Measurements from ENCODE around the gene KLHL6.

Gene KLHL6

GRCh38 chr3:183446838-183447205 is 108.7 kb downstream of the KLHL6 start:
- Histone ChIP-seq H3K27ac (replicated peaks) (peak overlapping the region; percentile 64; the same call in 1 of the 2 replicates), H3K27me3 (ENCODE audit: insufficient read depth, poor library complexity, severe bottlenecking) (no peaks in the 10 kb centered on the region), H3K4me3 (replicated peaks; ENCODE audit: insufficient read depth, low read length) (peak overlapping the region; percentile 85)
- no peak for TF ChIP-seq GABPA (IDR thresholded peaks at IDR 0.05; ENCODE audit: low read depth)
- TF ChIP-seq CTCF (IDR thresholded peaks at IDR 0.05; ENCODE audit: insufficient read depth, low read length), result no peak
- TF ChIP-seq POLR2AphosphoS5 (IDR thresholded peaks at IDR 0.05; ENCODE audit: low read depth), result no peak
- no peak for TF ChIP-seq REST (IDR thresholded peaks at IDR 0.05; ENCODE audit: insufficient replicate concordance, low read depth)
- no peak for TF ChIP-seq SPI1 (IDR thresholded peaks at IDR 0.05; ENCODE audit: borderline replicate concordance, low read depth)
- no peak for DNase-seq (ENCODE audit: low read depth in 1 of 2, low spot score in 1 of 2)

- no peak overlapping the region for H3K27ac ChIP-seq (replicated peaks)
- no peak for DNase-seq (ENCODE audit: low read depth in 1 of 2, low spot score in 1 of 2)
- no peak for TF ChIP-seq SPI1 (IDR thresholded peaks at IDR 0.05; ENCODE audit: borderline replicate concordance, low read depth)
- TF ChIP-seq POLR2AphosphoS5 (IDR thresholded peaks at IDR 0.05; ENCODE audit: low read depth), result no peak
- no peak for TF ChIP-seq GABPA (IDR thresholded peaks at IDR 0.05; ENCODE audit: low read depth)
- no peak for TF ChIP-seq REST (IDR thresholded peaks at IDR 0.05; ENCODE audit: insufficient replicate concordance, low read depth)
- TF ChIP-seq CTCF (IDR thresholded peaks at IDR 0.05; ENCODE audit: insufficient read depth, low read length), result no peak
These were observed 110.8 kb downstream of the KLHL6 start for GRCh38 chr3:183444748-183445147.

GRCh38 chr3:183443395-183444385 is 111.8 kb downstream of the KLHL6 start:
- no peaks in the 10 kb centered on the region for H3K27me3 ChIP-seq (ENCODE audit: insufficient read depth, poor library complexity, severe bottlenecking)
- no peak overlapping the region for H3K4me3 ChIP-seq (replicated peaks; ENCODE audit: insufficient read depth, low read length)
- TF ChIP-seq POLR2AphosphoS5 (IDR thresholded peaks at IDR 0.05; ENCODE audit: low read depth) (no peak), GABPA (IDR thresholded peaks at IDR 0.05; ENCODE audit: low read depth) (no peak), REST (IDR thresholded peaks at IDR 0.05; ENCODE audit: insufficient replicate concordance, low read depth) (no peak), SPI1 (IDR thresholded peaks at IDR 0.05; ENCODE audit: borderline replicate concordance, low read depth) (no peak), CTCF (IDR thresholded peaks at IDR 0.05; ENCODE audit: insufficient read depth, low read length) (no peak)
- DNase-seq (ENCODE audit: low read depth in 1 of 2, low spot score in 1 of 2), result no peak
- H3K27ac ChIP-seq (replicated peaks), result no peak overlapping the region

More at GRCh38 chr3:183444748-183445147, 110.8 kb downstream of the KLHL6 start:
- H3K27me3 ChIP-seq (ENCODE audit: insufficient read depth, poor library complexity, severe bottlenecking), result no peaks in the 10 kb centered on the region
- no peak overlapping the region for H3K4me3 ChIP-seq (replicated peaks; ENCODE audit: insufficient read depth, low read length)
